Activated T-helper 1 cell treated with Interleukin-2 at 50 U/mL for 16 hours (primary cell): Measurements from ENCODE around the gene MIPOL1.
"Not testable (repeated sequence)": the region's sequence is repeated elsewhere in the genome, so short reads cannot be mapped to it uniquely, and the experiment has no call there.

ENCODE experiments used
- DNase-seq: peaks from one replicate; pipeline ENCODE4 v3.0.0-alpha.2; 2020; ENCODE audit warnings: low read depth

MIPOL1 gene

DNA sequence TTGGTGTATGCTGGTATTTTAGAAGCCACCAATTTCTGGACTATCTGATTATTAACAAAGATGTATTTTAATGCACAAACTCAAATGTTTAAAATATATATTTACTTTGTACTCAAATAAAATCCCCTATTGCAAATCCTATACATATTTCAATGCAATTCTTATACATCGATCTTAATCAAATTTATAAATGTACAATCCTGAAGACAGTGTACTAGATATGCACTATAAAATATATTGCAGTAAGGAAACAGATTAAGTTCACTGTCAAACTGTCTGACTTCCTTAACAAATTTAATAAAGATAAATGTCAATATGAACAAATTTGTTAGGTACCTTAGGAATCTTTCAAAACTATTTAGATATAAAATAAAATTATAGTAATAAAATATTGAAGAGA is 353.4 kb downstream of the MIPOL1 start:
- DNase-seq, result no peak

DNA sequence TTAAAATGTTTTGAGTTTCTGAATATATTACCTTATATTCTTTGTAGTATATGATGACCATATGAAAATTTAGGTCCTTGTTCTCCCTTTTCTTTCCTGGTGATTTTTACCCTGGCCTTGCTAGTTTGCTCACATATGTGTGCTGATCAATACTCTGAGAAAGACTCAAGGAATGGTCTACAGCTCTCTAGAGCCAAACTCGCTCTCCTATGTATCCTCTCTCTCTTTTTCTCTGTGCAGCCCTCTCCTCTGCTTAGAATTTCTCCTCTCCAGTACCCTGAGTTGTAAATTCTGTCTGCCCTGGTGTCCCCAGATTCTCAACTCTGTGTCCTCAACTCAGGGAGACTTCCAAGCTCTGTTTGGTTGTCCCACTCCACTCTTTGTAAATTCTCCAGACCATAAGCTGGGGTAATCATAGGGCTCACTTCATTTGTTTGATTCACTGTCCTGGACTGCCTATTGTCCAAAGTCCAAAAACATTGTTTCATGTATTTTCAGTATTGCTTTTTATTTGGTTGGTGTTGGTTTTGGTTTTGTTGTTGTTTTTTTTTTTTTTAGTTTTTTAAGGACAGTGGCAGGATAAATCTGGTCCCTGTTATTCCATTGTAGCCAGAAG is 356.3 kb downstream of the MIPOL1 start:
- DNase-seq, result no peak

DNA sequence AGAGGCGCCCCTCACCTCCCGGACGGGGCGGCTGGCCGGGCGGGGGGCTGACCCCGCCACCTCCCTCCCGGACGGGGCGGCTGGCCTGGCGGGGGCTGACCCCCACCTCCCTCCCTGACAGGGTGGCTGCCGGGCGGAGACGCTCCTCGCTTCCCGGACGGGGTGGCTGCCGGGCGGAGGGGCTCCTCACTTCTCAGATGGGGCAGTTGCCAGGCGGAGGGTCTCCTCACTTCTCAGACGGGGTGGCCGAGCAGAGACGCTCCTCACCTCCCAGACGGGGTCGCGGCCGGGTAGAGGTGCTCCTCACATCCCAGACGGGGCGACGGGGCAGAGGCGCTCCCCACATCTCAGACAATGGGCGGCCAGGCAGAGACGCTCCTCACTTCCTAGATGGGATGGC is 357.9 kb downstream of the MIPOL1 start:
- DNase-seq, result not testable (repeated sequence)

DNA sequence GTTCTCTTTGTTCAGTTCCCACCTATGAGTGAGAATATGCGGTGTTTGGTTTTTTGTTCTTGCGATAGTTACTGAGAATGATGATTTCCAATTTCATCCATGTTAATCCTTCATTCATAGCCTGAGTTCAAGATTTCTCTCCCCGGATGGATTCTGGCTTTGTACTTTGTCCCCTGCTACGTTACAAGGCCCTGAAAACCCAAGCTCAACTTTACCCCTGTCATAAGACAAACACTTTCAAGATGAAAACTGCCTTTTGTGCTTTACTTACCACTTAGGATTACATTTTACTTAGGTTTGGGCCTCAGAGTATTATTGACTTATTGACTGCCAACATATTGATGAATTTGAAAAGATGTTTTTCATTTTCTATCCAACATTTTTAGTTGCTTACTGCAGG is 361.0 kb downstream of the MIPOL1 start:
- no peak for DNase-seq

DNA sequence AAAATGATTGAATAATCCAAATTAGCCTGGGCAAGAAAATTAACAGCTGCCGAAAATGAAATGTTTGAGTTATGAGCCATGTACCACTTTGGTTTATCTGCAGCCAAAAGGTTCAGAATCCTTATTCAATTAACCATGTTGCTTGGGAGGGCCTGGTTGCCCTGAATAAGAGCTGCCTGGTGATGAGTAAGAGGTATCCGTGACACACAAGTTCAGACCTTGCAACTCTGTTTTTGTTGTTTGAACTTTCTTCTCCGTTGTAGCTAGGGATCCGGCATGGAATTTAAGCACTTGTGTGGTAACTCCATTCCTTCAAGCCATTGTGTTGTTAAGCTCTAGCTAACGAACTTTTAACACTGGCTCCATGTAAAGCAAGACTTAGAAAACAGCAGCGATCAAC is 361.6 kb downstream of the MIPOL1 start:
- DNase-seq, result no peak

DNA sequence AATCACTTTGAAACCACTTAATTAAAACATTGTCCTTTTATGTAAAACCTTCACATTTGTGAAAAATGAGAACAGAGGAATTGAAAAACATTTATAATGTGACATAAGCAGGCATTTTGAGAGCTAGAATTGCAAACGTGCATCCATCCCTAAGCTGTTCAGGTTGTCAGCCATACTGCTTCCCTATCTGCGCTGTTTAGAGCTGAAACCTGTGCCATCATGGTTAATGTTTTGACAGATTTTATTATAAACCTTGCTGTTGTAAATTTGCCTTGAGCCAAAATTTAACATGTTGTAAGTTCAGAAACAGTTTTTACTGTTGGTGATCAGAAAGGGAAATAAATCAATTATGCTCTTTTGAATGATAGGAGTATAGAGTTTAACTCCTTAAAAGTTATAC is 365.5 kb downstream of the MIPOL1 start:
- DNase-seq, result no peak

DNA sequence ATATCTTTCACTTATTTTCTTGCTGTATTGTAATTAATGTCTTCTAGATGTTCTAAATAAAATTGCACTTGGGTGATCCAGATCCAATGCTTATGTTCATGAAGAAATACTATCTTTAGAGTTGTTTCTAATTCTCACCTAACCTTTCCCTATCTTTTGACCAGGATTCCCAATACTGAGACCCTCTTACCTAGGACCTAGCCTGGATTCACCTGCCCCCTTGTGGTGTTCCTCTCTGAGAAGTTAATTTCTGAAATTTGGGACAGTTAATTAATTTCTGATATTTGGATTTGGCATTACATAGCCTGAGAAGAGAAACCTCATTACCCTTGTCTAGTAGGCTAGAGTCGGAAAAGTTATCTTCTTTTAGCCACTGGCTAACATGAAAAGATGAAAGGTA is 367.8 kb downstream of the MIPOL1 start:
- no peak for DNase-seq

DNA sequence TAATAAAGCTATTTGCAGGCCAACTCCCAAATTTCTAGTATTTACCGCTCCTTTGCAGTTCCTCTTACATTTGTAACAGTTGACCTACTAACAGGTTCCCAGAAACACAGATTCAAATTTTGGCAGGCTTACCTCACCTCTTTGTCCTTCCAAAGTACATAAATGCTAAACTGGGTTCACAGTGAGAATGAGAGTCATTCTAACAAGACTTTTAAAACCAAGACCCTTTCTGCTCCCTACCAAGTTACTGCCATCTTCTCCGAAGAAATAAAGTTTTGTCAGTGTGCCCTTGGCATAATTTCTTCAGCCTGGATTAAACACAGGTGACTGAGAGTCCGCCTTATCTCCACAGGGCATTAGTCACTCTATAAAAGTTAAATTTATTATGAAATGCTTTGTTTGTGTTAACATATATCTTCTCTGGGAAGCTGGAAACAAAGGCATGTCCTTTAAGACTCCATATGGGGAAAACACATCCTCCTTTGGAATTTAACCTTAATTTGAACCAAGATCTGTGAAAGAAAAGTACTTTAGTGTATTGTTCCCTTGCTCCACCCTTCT is 369.2 kb downstream of the MIPOL1 start:
- DNase-seq, result no peak

DNA sequence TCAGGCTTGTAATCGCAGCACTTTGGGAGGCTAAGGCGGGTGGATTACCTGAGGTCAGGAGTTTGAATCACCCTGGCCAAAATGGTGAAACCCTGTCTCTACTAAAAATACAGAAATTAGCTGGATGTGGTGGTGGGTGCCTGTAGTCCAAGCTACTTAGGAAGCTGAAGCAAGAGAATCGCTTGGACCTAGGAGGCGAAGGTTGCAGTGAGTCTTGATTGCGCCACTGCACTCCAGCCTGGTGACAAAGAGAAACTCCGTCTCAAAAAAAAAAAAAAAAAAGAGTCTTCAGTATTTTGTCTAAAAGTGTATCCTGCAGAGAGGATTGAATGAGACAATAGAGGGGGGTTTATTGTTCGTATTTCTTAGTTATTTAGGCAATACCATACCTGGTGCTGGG is 372.0 kb downstream of the MIPOL1 start:
- DNase-seq, result no peak

DNA sequence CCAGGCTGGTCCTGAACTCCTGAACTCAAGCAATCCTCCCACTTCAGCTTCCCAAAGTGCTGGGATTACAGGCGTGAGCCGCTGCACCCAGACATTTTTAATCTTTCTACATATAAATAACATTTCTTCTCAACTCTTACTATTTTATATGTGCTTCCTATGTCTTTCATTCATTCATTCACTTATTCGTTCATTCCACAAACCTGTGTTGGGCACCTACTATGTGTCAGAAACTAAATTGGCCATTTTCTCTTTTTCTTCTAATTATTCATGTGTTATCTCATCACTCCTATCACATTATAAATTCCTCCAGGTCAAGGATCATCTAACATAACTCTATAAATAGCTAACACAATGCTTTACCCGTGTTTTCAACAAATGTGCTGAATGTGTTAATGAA is 373.7 kb downstream of the MIPOL1 start:
- no peak for DNase-seq

DNA sequence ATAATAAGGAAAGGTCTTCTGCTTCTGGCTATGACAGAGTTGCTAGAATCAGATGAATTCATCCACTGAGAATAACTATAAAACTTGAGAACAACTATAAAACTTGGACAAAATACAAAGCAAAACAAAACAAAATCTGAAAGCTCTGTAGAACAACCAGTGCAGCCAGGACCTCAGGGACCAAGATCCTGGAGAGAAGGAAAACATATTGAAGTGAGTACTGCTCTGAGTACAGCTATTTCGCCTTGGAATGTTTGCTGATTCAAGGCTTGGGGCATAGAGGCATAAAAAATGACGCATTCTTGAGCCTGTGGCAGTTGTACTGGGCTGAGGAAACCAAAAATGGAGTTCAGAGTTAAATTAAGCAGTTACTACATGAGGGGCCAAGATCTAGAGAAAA is 375.6 kb downstream of the MIPOL1 start:
- DNase-seq, result no peak

DNA sequence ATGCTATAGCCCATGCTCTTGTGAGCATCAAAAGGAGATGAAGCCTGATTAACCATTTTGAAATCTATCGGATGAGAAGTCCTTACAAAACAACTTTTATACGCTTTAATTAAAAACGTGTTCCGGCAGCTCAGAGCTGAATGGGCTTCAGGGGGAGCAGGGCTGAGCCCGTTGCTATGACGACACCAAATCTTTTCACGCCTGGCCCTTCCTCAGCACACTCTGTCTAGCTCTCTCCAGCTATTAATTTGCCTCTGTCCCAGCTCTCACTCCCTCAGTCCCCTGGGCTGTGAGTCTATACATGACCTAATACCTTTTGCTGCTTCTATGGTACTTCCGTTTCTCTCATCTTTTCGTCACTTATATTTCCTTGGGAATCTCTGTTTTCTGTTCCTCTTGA is 381.5 kb downstream of the MIPOL1 start:
- no peak for DNase-seq

DNA sequence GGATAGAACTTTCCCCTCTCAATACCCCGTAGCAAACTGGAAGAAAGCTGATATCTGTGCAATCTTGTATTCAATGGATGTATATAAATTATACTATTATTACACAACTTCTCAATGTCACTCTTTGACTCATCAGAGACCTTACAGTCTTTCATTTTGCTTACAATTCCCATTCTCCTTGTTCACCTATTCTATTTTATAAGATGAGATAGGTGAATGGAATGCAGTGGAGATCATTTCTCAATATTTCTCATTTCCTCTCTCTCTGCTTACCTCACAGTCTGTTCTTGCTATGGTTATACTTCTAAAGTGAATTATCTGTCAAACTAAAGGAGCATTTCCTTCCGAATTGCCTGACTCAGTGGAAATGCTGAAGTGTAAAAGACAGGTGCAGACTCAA is 382.4 kb downstream of the MIPOL1 start:
- no peak for DNase-seq

DNA sequence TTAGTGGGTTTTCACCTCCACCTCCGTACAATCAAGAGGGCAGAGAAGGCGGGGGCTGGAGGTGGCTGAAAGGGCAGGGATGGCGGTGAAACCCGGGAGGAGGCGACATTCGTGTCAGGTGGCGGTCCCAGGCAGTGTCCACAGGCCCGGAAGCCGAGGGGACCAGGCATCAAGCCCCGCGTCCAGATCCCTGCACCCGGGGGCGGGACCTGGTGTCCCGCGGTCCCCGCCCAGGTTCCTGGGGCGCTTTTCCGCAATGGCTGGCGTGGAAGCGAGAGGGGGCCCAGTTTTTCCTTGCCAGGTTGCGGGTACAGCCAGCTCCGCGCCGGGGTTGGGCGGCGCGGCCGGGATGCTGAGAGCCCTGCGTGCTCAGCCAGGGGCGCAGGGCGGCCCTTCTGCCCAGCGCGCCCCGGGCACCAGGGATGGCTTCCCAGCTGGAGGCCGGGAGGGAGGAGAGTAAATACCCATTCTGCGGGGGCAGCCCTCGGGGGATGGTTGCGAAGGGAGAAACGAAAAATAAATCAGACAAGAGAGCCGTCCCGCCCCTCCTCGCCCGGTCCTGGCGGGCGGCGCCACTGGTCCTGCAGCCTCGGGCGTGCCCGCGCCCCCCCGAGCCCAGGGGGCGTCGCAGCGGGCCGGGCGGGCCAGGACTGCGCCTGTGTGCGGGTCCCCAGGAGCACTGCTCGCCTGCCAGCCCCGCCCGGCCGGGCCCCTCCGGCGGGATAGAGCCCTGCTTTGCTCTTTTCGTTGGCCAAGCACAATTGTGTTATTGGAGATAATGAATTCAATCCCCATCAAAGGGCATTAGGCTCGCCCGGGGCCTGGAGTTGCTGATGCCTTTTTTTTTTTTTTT is 385.8 kb downstream of the MIPOL1 start:
- no peak for DNase-seq

DNA sequence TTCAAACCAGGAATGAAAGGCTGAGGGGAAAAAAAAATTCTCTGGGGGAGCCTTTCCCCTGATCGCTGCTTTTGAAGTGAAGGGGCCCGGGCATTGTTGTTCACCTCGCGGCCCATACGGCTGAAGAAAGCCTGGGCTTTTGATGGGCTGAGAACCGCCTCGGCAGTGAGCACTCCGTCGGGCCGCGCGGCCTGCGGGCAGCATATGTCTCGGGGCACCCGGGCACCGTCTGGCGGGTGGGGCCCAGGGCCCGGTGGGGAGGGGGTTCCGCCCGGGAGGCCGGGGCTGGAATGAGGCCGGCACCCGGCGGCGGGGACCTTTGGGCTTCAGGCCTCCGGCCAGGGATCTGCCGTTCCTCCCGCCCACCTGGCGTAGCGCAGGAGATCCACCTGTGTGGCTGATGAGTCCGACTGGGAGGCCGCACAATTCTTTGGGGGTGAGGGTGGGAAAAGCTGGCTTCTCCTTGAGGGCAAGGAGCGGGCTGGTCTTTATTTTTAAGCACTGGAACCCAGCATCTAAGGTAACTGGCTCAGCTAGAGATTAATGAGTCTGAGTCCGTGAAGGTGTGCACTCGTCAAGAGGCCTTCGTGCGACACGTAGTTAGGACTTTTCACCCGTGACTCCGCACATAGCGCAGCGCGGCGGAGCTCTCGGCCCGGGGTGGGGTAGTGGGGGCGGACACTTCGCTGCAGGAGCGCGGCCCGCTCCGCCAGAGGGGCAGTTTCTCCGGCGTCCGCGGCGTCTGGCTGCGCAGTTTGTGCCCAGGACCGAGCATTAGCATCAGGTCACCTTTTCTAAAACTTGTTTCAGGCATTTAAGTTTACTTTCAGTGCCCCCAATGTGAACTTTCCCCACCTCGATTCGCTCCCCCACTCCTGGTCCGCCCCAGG is 386.7 kb downstream of the MIPOL1 start:
- DNase-seq, result no peak

DNA sequence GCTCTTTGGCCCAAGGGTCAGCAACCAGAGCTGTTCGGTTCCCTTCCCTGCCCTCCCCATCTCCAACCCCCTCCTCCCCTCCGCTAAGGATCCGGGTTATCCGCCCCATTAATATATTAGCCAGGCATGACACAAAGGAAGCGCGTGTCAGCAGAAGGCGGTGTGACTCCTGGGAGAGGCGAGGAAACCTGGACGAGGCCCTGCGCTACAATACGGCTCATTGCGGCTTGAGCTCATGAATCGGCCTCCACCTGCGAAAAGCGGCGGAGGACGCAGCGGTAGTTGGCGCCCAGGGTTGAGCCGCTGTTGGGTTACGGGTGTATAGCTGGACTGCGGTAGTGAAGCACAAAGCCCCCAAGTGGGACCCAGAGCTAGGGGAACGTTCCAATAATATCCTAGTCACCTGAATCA is 387.4 kb downstream of the MIPOL1 start:
- DNase-seq, result no peak

DNA sequence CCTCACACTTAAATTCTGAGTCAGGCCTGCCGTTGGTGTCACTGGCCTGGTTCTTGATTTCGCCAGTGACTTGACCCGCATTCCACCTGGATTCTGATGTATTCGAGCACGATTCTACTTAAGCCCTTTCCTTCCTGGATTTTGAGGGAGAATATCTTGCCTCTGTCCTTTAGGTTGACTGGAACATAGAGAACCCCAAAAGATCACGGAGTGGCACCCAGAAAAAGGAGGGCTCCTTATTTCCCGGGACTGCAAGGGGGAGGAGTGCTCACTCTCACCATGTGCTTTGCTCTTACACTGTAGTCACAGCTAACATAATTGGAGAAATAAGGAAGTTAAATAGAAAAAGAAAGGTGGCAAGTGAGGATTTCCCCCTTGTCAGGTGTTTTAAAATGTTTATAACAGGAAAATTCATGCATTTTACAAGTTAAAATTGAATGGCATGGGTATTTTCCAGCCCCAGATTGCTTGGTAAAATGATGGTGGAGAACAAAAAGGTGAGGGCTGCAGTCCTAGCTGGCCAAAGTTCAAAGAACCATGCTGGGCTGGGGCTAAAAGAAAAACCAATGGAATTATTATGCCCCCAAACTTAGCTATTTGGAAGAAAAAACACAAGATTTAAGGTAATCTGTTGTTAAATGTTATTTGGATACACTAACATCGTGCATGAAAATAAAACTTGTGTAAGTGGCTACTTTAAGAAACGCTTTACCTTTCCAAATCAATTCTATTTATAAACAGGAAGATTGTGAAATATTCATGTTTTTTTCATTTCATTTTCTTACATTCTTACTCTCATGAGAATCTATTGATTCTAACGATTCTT is 388.4 kb downstream of the MIPOL1 start:
- DNase-seq, result no peak

DNA sequence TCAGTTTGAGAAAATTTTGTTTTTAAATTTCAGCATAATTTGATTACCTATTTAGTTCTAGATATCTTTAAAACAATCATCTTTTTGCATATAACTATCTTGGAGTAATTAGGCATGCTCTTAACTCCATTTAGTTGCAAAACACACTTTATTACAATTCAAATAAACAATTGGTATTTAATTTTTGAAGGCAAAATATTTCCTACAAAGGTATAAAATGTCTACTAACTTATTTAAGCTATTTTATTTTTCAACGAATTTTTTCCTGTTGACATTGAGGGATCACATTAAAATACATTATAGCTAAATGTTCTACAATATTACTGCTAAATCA is 389.0 kb downstream of the MIPOL1 start:
- DNase-seq, result no peak

DNA sequence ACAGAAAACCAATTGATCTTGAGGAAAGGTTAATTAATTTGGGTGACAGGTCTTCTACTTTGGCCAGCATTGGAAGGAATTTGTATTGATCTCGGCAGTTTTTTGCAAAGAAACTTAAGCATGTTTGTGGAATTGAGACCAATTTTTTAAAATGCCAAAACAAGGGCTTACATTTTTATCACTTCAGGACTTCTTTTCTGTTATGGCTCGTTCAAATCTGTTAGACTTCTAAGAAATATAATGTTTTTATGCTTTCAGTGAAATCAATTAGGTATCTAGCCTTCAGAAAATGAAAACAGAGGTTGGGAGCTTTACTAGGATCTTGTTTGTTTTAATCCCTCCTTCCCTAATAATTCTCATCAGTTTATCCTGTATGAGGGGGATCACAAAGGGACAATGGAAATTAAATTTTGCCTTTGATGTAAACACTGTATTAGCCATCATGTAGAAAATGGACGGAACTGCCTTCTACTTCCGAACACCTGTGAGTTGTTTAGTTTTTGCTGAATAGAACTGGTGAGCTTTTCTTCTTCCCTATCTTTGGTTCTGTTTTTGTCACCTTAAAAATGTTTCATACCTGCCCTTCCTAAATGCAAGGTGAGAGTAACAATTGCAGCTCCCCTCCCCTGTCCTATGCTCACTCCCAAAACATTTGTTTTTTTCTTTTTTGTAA is 389.5 kb downstream of the MIPOL1 start:
- no peak for DNase-seq

DNA sequence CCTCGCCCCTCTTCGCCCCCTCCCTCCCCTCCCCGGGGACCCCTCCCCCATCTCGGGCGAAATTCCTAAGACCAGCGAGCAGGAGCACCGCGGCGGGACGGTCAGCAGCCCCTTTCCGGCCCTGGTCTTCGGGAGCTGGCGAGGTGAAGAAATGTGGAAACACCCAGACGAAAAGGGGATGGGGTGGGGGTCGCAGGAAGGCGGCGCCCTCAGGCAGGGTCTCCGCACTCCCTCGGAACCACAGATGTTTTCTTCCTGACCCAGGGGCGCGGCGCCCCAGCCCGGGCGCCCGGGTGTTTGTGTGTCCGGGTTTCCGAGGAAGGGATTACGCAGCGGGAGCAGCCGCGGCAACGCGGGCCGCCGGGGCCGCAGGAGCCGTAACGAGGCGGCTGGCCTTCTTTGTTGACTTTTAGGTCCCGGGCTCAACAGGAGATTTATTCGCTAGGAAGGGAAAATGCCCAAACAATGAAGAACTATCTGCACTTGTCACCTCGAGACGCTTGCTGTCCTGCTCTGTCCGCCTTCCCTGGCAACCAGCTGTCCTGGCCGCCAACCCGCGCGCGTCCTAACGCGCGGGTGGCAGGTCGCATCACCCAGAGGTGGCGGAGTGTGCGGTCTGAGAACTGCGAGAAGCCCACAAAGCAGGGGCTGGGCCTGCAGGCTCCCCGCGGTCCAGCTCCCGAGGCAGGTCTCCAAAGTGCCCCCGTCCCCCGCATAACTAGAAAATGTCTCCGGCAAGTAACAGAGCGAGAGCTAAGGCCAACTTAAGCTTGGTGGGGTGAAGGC is 390.3 kb downstream of the MIPOL1 start:
- no peak for DNase-seq

DNA sequence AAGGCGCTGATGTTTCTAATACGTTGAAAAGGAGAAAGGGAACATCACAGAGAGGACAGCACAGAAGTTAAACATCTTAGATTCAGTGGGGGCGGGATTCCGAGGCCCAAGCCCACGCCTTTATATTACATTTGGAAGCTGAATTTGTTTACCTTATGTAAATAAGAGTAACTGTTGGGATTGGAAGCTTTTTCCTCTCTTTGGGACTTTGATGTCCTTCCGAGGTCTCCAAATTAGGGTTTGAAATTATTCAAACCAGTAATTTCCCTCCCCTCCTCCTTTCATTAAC is 390.9 kb downstream of the MIPOL1 start:
- DNase-seq, result no peak
